ENCODE results near the gene PLXNB2.

- no peak for TF ChIP-seq TARDBP (IDR thresholded peaks at IDR 0.05)
- no peak for TF ChIP-seq CTBP1 (IDR thresholded peaks at IDR 0.05; ENCODE audit: borderline replicate concordance)
- no peak for TF ChIP-seq L3MBTL2 (conservative IDR thresholded peaks at IDR 0.05)
- TF ChIP-seq FOXM1 (IDR thresholded peaks at IDR 0.05; ENCODE audit: borderline replicate concordance) = no peak
- no peak for TF ChIP-seq FOXA1 (IDR thresholded peaks at IDR 0.05)
- TF ChIP-seq SUZ12 (IDR thresholded peaks at IDR 0.05) = no peak
- TF ChIP-seq ELF4 (IDR thresholded peaks at IDR 0.05) = no peak
- TF ChIP-seq ARNT (IDR thresholded peaks at IDR 0.05) = no peak
- no peak for TF ChIP-seq LEF1 (IDR thresholded peaks at IDR 0.05; ENCODE audit: borderline replicate concordance)
These were observed 5.6 kb upstream of the PLXNB2 start for GRCh38 chr22:50313021-50313420.
